Ureter (tissue), 1 donor: ENCODE results near the gene PDZK1IP1. TPM values are rescaled to one million over a fixed set of nuclear protein-coding genes. Genes with fewer than 3 reads are reported as not detected.
"Not testable (repeated sequence)": the region's sequence is repeated elsewhere in the genome, so short reads cannot be mapped to it uniquely, and the experiment has no call there.

ENCODE experiments used
- DNase-seq: peaks from one replicate; pipeline ENCODE4 v3.0.0-alpha.2; 2020; ENCODE audit warnings: low spot score
- total RNA-seq: library from RNA; stranded (reverse); gene quantifications from one replicate; pipeline ENCODE4 v1.2.4, GENCODE V29; 2023
- donor health status: DM: yes; HTN: yes; CAD: no.

The PDZK1IP1 gene
- total RNA-seq, 1 donor from 2014 or later = 1.9 TPM

- no peak for DNase-seq
Observed at GRCh38 chr1:47181095-47181954, 8.5 kb downstream of the PDZK1IP1 start.

GRCh38 chr1:47180603-47181094 lies 9.2 kb downstream of the PDZK1IP1 start:
- DNase-seq = no peak

GRCh38 chr1:47179988-47180563 lies 9.8 kb downstream of the PDZK1IP1 start:
- no peak for DNase-seq

GRCh38 chr1:47179017-47179987 lies 10.5 kb downstream of the PDZK1IP1 start:
- DNase-seq = peak; percentile 90

GRCh38 chr1:47178654-47179016 lies 11.2 kb downstream of the PDZK1IP1 start:
- no peak for DNase-seq

- no peak for DNase-seq
Observed at GRCh38 chr1:47178020-47178419, 11.8 kb downstream of the PDZK1IP1 start.

GRCh38 chr1:47175227-47175934 lies 14.5 kb downstream of the PDZK1IP1 start:
- peak; percentile 58 for DNase-seq

GRCh38 chr1:47174656-47175020 lies 15.2 kb downstream of the PDZK1IP1 start:
- DNase-seq = no peak

GRCh38 chr1:47172782-47173181 lies 17.1 kb downstream of the PDZK1IP1 start:
- DNase-seq = no peak

GRCh38 chr1:47164552-47164951 lies 25.3 kb downstream of the PDZK1IP1 start:
- DNase-seq = no peak

GRCh38 chr1:47161298-47162040 lies 28.4 kb downstream of the PDZK1IP1 start:
- DNase-seq = no peak

GRCh38 chr1:47160716-47161115 lies 29.1 kb downstream of the PDZK1IP1 start:
- no peak for DNase-seq

GRCh38 chr1:47157957-47158356 lies 31.9 kb downstream of the PDZK1IP1 start:
- DNase-seq = not testable (repeated sequence)

GRCh38 chr1:47156457-47156856 lies 33.4 kb downstream of the PDZK1IP1 start:
- not testable (repeated sequence) for DNase-seq

GRCh38 chr1:47149162-47149561 lies 40.7 kb downstream of the PDZK1IP1 start:
- DNase-seq = not testable (repeated sequence)

- no peak for DNase-seq
Observed at GRCh38 chr1:47147047-47147785, 42.6 kb downstream of the PDZK1IP1 start.

GRCh38 chr1:47146495-47146894 lies 43.3 kb downstream of the PDZK1IP1 start:
- not testable (repeated sequence) for DNase-seq

GRCh38 chr1:47143654-47144053 lies 46.2 kb downstream of the PDZK1IP1 start:
- not testable (repeated sequence) for DNase-seq

- not testable (repeated sequence) for DNase-seq
Observed at GRCh38 chr1:47140358-47140757, 49.5 kb downstream of the PDZK1IP1 start.
